Endothelial cell of umbilical vein (primary cell): ENCODE measurements around the gene SENP2. TPM values are rescaled to one million over a fixed set of nuclear protein-coding genes. Genes with fewer than 3 reads are reported as not detected.

Experiments
- BruUV-seq: library from RNA; stranded (reverse); fragments of 400-500 nt; replicated peaks from 2 replicates; lab custom pipeline; 2021; lab: Mats Ljungman, UMichigan
- CTCF ChIA-PET: fragments of 300-600, 350-600 bp; sonication (Branson Sonifier 250); formaldehyde crosslinking; loops from one replicate; lab custom pipeline; 2021; ENCODE audit warnings: antibody characterized with exemption, inconsistent platforms; lab: Charles Lee
- POLR2A ChIA-PET: fragments of 300-600, 350-600 bp; sonication (Branson Sonifier 250); formaldehyde crosslinking; loops from one replicate; lab custom pipeline; 2021; ENCODE audit warnings: antibody characterized with exemption, inconsistent platforms; lab: Charles Lee
- DNase-seq: peaks from one replicate; pipeline ENCODE4 v3.0.0-alpha.2; 2011; ENCODE audit warnings: low read depth, low spot score
- FAIRE-seq: peaks from 2 replicates; lab custom pipeline; 2011; peaks lifted over from hg19 to GRCh38; lab: Jason Lieb, UNC
- H2AFZ ChIP-seq: 2 replicates; pipeline ENCODE4 v1.6.0; 2012; ENCODE audit warnings: low read depth, low read length, control low read depth, inconsistent platforms
- H3K27ac ChIP-seq: 2 replicates; pipeline ENCODE4 v1.5.1; 2011; ENCODE audit warnings: low read depth, mild to moderate bottlenecking, control low read depth, low read length, moderate library complexity; ENCODE audit not compliant: insufficient read depth
- H3K27me3 ChIP-seq, 2 experiments: 2 replicates each; pipeline versions ENCODE4 v1.6.0 to v1.6.1; 2011; ENCODE audit warnings: low read length in 2 of 2, mixed read lengths in 1 of 2; ENCODE audit not compliant: control insufficient read depth in 2 of 2, insufficient read depth in 2 of 2
- H3K36me3 ChIP-seq, 2 experiments: 2 replicates in 1 of 2; 3 replicates in 1 of 2; pipeline ENCODE4 v1.5.1; 2011; ENCODE audit warnings: low read length in 2 of 2, mild to moderate bottlenecking in 1 of 2, moderate library complexity in 1 of 2; ENCODE audit not compliant: control insufficient read depth in 2 of 2, insufficient read depth in 2 of 2; ENCODE audit errors: extremely low read depth in 1 of 2
- H3K4me1 ChIP-seq: 3 replicates; pipeline ENCODE4 v1.5.1; 2011; ENCODE audit warnings: mild to moderate bottlenecking, low read length; ENCODE audit not compliant: control insufficient read depth, insufficient read depth; ENCODE audit errors: extremely low read depth
- H3K4me2 ChIP-seq: 2 replicates; pipeline ENCODE4 v1.6.1; 2011; ENCODE audit warnings: low read length, control low read depth, mixed read lengths; ENCODE audit not compliant: insufficient read depth
- H3K4me3 ChIP-seq, 3 experiments: fragments of 200-600 bp in 1 of 3; sonication (generic), shearing (Covaris generic) in 1 of 3; replicated peaks in 1 of 3; 2 replicates each; pipeline ENCODE4 v1.5.1; 2011 to 2016; ENCODE audit warnings: control low read depth in 3 of 3, low read length in 3 of 3, mild to moderate bottlenecking in 2 of 3, inconsistent platforms in 1 of 3, low read depth in 1 of 3, moderate library complexity in 1 of 3; ENCODE audit not compliant: insufficient read depth in 1 of 3
- H3K79me2 ChIP-seq: 2 replicates; pipeline ENCODE4 v1.6.0; 2012; ENCODE audit warnings: low read length, inconsistent platforms; ENCODE audit not compliant: control insufficient read depth, insufficient read depth
- H3K9ac ChIP-seq: replicated peaks from 2 replicates; pipeline ENCODE3; 2011; ENCODE audit warnings: low read length, control low read depth; ENCODE audit not compliant: insufficient read depth; ENCODE audit errors: extremely low read depth
- H3K9me1 ChIP-seq: replicated peaks from 3 replicates; pipeline ENCODE4 v1.6.0; 2011; ENCODE audit warnings: mild to moderate bottlenecking, low read length; ENCODE audit not compliant: control insufficient read depth, insufficient read depth; ENCODE audit errors: extremely low read depth
- H3K9me3 ChIP-seq: replicated peaks from 2 replicates; pipeline ENCODE4 v1.5.1; 2012; ENCODE audit warnings: low read length, inconsistent platforms; ENCODE audit not compliant: control insufficient read depth, insufficient read depth
- H4K20me1 ChIP-seq: replicated peaks from 2 replicates; pipeline ENCODE3; 2011; ENCODE audit warnings: mild to moderate bottlenecking, low read length; ENCODE audit not compliant: control insufficient read depth, insufficient read depth; ENCODE audit errors: extremely low read depth
- EZH2 ChIP-seq: IDR thresholded peaks from 2 replicates; pipeline ENCODE4 v1.6.1; 2012; ENCODE audit warnings: borderline replicate concordance, low read depth, mild to moderate bottlenecking, moderate library complexity, low read length, inconsistent platforms; ENCODE audit not compliant: severe bottlenecking
- FOS ChIP-seq: IDR thresholded peaks from 2 replicates; pipeline ENCODE4 v1.6.1; 2011; ENCODE audit warnings: mild to moderate bottlenecking, low read length, moderate library complexity, borderline replicate concordance; ENCODE audit not compliant: insufficient read depth
- GATA2 ChIP-seq: IDR thresholded peaks from 2 replicates; pipeline ENCODE4 v1.7.0; 2011; ENCODE audit warnings: low read depth, mild to moderate bottlenecking, moderate library complexity, mixed read lengths, low read length; ENCODE audit not compliant: insufficient read length, insufficient read depth
- JUN ChIP-seq: IDR thresholded peaks from 2 replicates; pipeline ENCODE4 v1.6.1; 2011; ENCODE audit warnings: borderline replicate concordance, low read depth; ENCODE audit not compliant: insufficient read length, insufficient read depth
- MYC ChIP-seq: IDR thresholded peaks from one replicate; pipeline ENCODE4 v1.6.1; 2011; ENCODE audit warnings: mild to moderate bottlenecking, low read depth, low read length
- POLR2A ChIP-seq: IDR thresholded peaks from 2 replicates; pipeline ENCODE4 v1.6.1; 2012; ENCODE audit warnings: low read depth, mild to moderate bottlenecking, control low read depth, low read length
- POLR2AphosphoS5 ChIP-seq: IDR thresholded peaks from 2 replicates; pipeline ENCODE4 v1.6.1; 2012; ENCODE audit warnings: low read depth, mild to moderate bottlenecking, control low read depth, low read length, moderate library complexity; ENCODE audit not compliant: insufficient read depth
- dilution Hi-C: fragments of 300-500 bp; cut with MboI; formaldehyde crosslinking; loops from one replicate; pipeline ENCODE4 v1.15.0; 2019; ENCODE audit warnings: low sequenced_read_pairs; ENCODE audit not compliant: extremely low pct_ligation_motif_present
- intact Hi-C: fragments of 100-400 bp; cut with micrococcal nuclease; formaldehyde crosslinking; loops from one replicate; pipeline ENCODE4 v1.10.0; 2022
- polyA plus RNA-seq, 4 experiments: library from polyadenylated mRNA; depleted of rRNA in 3 of 4; stranded (reverse) in 3 of 4; unstranded in 1 of 4; fragments of >200 nt; gene quantifications; 2 replicates each; pipeline versions ENCODE4 v1.2.1 to v1.2.3, GENCODE V29; 2011 to 2012; ENCODE audit warnings: missing spikeins in 1 of 4
- total RNA-seq: library from RNA; stranded (reverse); gene quantifications from 2 replicates; pipeline ENCODE4 v1.2.3, GENCODE V29; 2021
- TF ChIP-seq, protein P1 (sequence below), 2 donors: IDR thresholded peaks; 1 replicate in 1 of 2; 2 replicates in 1 of 2; pipeline ENCODE4 v1.5.1; 2011; ENCODE audit warnings: low read length in 2 of 2, mild to moderate bottlenecking in 2 of 2, moderate library complexity in 2 of 2, control low read depth in 1 of 2, inconsistent platforms in 1 of 2, low read depth in 1 of 2; ENCODE audit not compliant: insufficient read depth in 1 of 2; ENCODE audit errors: extremely low read depth in 1 of 2
- TF ChIP-seq, protein P2 (sequence below): IDR thresholded peaks from 2 replicates; pipeline ENCODE4 v1.6.1; 2011; ENCODE audit not compliant: insufficient read depth, insufficient read length

The SENP2 gene
- total and polyA plus RNA-seq, 2 donors (not counting 3 experiments of a cell fraction or from before 2014, with no cell fraction given) = 3.8 to 40.4 TPM

DNA sequence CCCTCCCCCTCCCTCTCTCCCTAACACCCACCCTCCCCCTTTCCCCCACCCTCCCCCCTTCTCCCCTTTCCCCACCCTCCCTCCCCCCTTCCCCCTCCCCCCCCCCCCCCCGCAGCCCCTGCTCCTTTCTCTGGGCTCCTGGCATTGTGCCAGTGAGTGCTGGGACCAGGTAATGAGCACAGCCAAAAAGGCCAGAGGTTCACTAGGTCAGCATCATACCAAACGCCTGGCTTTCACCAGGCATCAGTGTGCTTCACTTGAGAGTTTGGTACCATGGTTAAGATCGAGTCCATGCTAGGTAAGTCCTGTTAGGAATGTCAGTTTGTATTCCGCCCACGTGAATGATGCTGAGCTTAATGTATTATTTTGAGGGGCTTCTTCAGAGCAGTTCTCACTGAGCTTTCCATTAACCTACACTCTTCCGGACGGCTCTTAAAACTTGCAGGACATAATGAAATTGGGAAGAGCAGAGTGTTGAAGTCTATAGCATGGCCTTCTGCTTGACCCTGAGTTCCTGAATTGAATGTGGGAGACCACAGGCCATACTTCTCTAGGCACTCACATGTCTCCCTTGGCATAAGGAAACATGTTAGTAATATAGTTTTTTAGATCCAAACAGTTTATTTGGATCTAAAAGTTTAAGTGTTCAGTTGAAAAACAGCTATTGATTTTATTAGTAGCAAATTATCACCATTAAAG, 45.6 kb downstream of the SENP2 start:
- Histone ChIP-seq H3K79me2 (no peaks in the 10 kb centered on the region), H3K27me3 (no peaks in the 10 kb centered on the region), H3K36me3 (peaks cover 0 to 6% of the 10 kb centered on the region in 2 experiments), H2AFZ (no peak overlapping the region), H3K4me1 (peaks cover 12% of the 10 kb centered on the region), H3K4me3 (no peak overlapping the region), H3K9me1 (no peaks in the 10 kb centered on the region), H3K9me3 (no peaks in the 10 kb centered on the region), H3K4me2 (no peak overlapping the region), H3K9ac (no peak overlapping the region), H3K27ac (no peak overlapping the region), H4K20me1 (no peaks in the 10 kb centered on the region)
- ChIA-PET CTCF (interaction anchor here (0.6 kb wide), 1 partner anchor 416 kb away, joined by 3 read pairs; no protein-coding TSS in a partner anchor), POLR2A (no interaction called here)
- dilution Hi-C loops (no loop called here), intact Hi-C loops (no loop called here)
- TF ChIP-seq MYC = no peak
- TF ChIP-seq, protein P1, sequence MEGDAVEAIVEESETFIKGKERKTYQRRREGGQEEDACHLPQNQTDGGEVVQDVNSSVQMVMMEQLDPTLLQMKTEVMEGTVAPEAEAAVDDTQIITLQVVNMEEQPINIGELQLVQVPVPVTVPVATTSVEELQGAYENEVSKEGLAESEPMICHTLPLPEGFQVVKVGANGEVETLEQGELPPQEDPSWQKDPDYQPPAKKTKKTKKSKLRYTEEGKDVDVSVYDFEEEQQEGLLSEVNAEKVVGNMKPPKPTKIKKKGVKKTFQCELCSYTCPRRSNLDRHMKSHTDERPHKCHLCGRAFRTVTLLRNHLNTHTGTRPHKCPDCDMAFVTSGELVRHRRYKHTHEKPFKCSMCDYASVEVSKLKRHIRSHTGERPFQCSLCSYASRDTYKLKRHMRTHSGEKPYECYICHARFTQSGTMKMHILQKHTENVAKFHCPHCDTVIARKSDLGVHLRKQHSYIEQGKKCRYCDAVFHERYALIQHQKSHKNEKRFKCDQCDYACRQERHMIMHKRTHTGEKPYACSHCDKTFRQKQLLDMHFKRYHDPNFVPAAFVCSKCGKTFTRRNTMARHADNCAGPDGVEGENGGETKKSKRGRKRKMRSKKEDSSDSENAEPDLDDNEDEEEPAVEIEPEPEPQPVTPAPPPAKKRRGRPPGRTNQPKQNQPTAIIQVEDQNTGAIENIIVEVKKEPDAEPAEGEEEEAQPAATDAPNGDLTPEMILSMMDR (IDR thresholded peaks at IDR 0.05; ENCODE audit: extremely low read depth in 1 of 2, insufficient read depth in 1 of 2, low read depth in 1 of 2, low read length in 2 of 2) = no peak
- TF ChIP-seq GATA2 = no peak
- no peak for TF ChIP-seq EZH2
- no peak for TF ChIP-seq JUN
- no peak for TF ChIP-seq POLR2A
- no peak for TF ChIP-seq POLR2AphosphoS5
- TF ChIP-seq, protein P2, sequence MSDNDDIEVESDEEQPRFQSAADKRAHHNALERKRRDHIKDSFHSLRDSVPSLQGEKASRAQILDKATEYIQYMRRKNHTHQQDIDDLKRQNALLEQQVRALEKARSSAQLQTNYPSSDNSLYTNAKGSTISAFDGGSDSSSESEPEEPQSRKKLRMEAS = no peak
- no peak for TF ChIP-seq FOS
- DNase-seq = no peak
- no TSS peak for BruUV-seq
- FAIRE-seq = no peak
